ENCODE data around the gene KRTAP9-7. TPM values are rescaled to one million over a fixed set of nuclear protein-coding genes. Genes with fewer than 3 reads are reported as not detected.

The KRTAP9-7 gene
- total and polyA plus RNA-seq, 2 donors from 2014 or later = not detected

GRCh38 chr17:41315814-41316445 lies 40.4 kb downstream of the KRTAP9-7 start:
- no peak overlapping the region for H3K27ac ChIP-seq (ENCODE audit: low read depth in 2 of 2, low read length in 2 of 2)
- DNase-seq = peak in 3 of 5 donors; percentile 23 to 35 (median 31)
- no peak overlapping the region for H3K9ac ChIP-seq (ENCODE audit: low read length in 3 of 3)
- no peak for FAIRE-seq
- H3K9me3 ChIP-seq (ENCODE audit: control insufficient read depth in 2 of 3, insufficient read depth in 1 of 3, low read length in 3 of 3) = peaks cover 0 to 5% (median 0%) of the 10 kb centered on the region in 3 donors
- no peaks in the 10 kb centered on the region for H3K27me3 ChIP-seq (ENCODE audit: control insufficient read depth, insufficient read depth, low read length)
- no peak overlapping the region for H3K4me3 ChIP-seq (ENCODE audit: low read length in 3 of 3)
- no peaks in the 10 kb centered on the region for H3K36me3 ChIP-seq (ENCODE audit: control insufficient read depth in 2 of 3, insufficient read depth in 3 of 3, low read length in 3 of 3)
- TF ChIP-seq CTCF (IDR thresholded peaks at IDR 0.05; ENCODE audit: borderline replicate concordance, extremely low read depth, insufficient read depth) = no peak
- intact Hi-C loops (cut with DNase I) = no loop called here
- H3K4me1 ChIP-seq (ENCODE audit: control insufficient read depth in 2 of 3, insufficient read depth in 2 of 3, low read depth in 1 of 3, low read length in 3 of 3) = no peaks in the 10 kb centered on the region

- intact Hi-C loops (cut with DNase I) = no loop called here
- H3K4me1 ChIP-seq (ENCODE audit: control insufficient read depth in 2 of 3, insufficient read depth in 2 of 3, low read depth in 1 of 3, low read length in 3 of 3) = no peaks in the 10 kb centered on the region
- no peak for DNase-seq
- H3K27me3 ChIP-seq (ENCODE audit: control insufficient read depth, insufficient read depth, low read length) = no peaks in the 10 kb centered on the region
- no peak overlapping the region for H3K27ac ChIP-seq (ENCODE audit: low read depth in 2 of 2, low read length in 2 of 2)
- no peak for TF ChIP-seq CTCF (IDR thresholded peaks at IDR 0.05; ENCODE audit: borderline replicate concordance, extremely low read depth, insufficient read depth)
- no peak for FAIRE-seq
- H3K4me3 ChIP-seq (ENCODE audit: low read length in 3 of 3) = no peak overlapping the region
- peaks cover 0 to 5% (median 0%) of the 10 kb centered on the region in 3 donors for H3K9me3 ChIP-seq (ENCODE audit: control insufficient read depth in 2 of 3, insufficient read depth in 1 of 3, low read length in 3 of 3)
- H3K9ac ChIP-seq (ENCODE audit: low read length in 3 of 3) = no peak overlapping the region
- no peaks in the 10 kb centered on the region for H3K36me3 ChIP-seq (ENCODE audit: control insufficient read depth in 2 of 3, insufficient read depth in 3 of 3, low read length in 3 of 3)
These were observed 42.7 kb downstream of the KRTAP9-7 start for GRCh38 chr17:41318231-41318630.

GRCh38 chr17:41322094-41322902 lies 46.8 kb downstream of the KRTAP9-7 start:
- Histone ChIP-seq H3K9ac (ENCODE audit: low read length in 3 of 3) (no peak overlapping the region), H3K27me3 (ENCODE audit: control insufficient read depth, insufficient read depth, low read length) (no peaks in the 10 kb centered on the region), H3K9me3 (ENCODE audit: control insufficient read depth in 2 of 3, insufficient read depth in 1 of 3, low read length in 3 of 3) (peaks cover 0 to 5% (median 0%) of the 10 kb centered on the region in 3 donors), H3K4me3 (ENCODE audit: low read length in 3 of 3) (no peak overlapping the region), H3K36me3 (ENCODE audit: control insufficient read depth in 2 of 3, insufficient read depth in 3 of 3, low read length in 3 of 3) (no peaks in the 10 kb centered on the region), H3K27ac (ENCODE audit: low read depth in 2 of 2, low read length in 2 of 2) (no peak overlapping the region), H3K4me1 (ENCODE audit: control insufficient read depth in 2 of 3, insufficient read depth in 2 of 3, low read depth in 1 of 3, low read length in 3 of 3) (no peaks in the 10 kb centered on the region)
- TF ChIP-seq CTCF (IDR thresholded peaks at IDR 0.05; ENCODE audit: borderline replicate concordance, extremely low read depth, insufficient read depth) = peak; percentile 82
- DNase-seq (peak in 2 of 5 donors; percentile 65 to 71), FAIRE-seq (no peak)
- intact Hi-C loops (cut with DNase I) = loop anchor here (10.0 kb wide), 1 partner anchor 407 kb away; no protein-coding TSS in a partner anchor
